ENCODE data around the gene USP34.

USP34 gene

DNA sequence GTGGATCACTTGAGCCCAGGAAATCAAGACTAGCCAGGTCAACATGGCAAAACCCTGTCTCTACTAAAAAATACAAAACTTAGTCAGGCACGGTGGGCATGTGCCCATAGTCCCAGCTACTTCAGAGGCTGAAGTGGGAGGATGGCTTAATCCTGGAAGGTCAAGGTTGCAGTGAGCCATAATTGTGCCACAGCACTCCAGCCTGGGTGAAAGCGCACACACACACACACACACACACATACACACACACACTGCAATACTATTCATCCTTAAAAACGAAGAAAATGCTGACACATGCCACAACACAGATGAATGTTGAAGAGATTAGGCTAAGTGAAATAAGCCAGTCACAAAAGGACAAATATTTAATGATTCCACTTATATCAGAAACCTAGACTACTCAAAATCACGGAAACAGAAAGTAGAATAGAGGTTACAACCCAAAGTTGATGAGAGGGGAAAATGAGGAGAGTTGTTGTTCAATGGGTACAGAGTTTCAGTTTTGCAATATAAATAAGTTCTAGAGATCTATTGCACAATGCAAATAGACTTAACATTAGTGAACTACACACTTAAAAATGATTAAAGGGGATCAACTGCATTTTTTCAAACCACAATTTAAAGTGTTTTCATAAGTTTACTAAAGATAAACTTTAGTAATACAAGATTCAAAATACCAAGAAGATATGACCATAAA, 114.5 kb downstream of the USP34 start:
- TF ChIP-seq, protein P1, sequence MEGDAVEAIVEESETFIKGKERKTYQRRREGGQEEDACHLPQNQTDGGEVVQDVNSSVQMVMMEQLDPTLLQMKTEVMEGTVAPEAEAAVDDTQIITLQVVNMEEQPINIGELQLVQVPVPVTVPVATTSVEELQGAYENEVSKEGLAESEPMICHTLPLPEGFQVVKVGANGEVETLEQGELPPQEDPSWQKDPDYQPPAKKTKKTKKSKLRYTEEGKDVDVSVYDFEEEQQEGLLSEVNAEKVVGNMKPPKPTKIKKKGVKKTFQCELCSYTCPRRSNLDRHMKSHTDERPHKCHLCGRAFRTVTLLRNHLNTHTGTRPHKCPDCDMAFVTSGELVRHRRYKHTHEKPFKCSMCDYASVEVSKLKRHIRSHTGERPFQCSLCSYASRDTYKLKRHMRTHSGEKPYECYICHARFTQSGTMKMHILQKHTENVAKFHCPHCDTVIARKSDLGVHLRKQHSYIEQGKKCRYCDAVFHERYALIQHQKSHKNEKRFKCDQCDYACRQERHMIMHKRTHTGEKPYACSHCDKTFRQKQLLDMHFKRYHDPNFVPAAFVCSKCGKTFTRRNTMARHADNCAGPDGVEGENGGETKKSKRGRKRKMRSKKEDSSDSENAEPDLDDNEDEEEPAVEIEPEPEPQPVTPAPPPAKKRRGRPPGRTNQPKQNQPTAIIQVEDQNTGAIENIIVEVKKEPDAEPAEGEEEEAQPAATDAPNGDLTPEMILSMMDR (IDR thresholded peaks at IDR 0.05; ENCODE audit: unreplicated experiment in 3 of 3) = no peak
- Mint-ChIP-seq H3K4me1 (peaks cover 5% of the 10 kb centered on the region), H3K27ac (no peak overlapping the region), H3K9me3 (peaks cover 33% of the 10 kb centered on the region), H3K4me3 (no peak overlapping the region), H3K27me3 (ENCODE audit: low read depth) (no peaks in the 10 kb centered on the region), H3K36me3 (ENCODE audit: low read depth) (peaks cover 81% of the 10 kb centered on the region)

DNA sequence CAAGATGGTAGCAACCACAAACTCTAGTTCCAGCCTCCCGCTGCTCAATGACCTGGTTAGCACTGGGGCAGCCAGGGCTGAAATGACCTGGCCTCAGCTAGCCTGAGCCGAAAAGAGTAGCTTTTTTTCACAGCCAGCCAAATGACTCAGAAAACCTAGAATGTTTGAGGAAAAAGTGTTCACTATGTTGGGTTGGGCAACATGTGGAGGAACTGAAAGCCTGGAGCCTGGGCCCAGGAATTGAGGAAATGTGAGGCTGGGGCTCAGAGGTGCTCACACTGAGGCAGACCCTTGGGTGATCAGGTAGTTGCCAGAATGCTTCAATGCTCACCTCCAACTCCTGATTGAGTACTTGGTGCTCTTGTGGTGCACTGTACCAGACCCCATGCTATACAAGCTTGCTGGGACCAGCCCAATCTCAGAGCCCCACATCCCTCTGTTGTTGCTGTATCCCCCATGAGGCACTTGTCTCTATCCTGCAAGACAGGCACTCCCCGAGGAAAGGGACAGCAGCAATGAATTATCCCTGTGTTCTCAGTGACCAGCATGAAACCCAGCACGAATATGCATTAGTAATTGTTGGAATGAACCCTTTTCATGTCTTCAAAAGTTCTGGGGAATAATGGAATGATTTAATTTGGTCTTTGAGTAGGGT, 116.2 kb downstream of the USP34 start:
- no peak overlapping the region for H3K4me3 Mint-ChIP-seq
- no peak overlapping the region for H3K27ac Mint-ChIP-seq
- H3K4me1 Mint-ChIP-seq = peaks cover 5% of the 10 kb centered on the region
- peaks cover 80% of the 10 kb centered on the region for H3K36me3 Mint-ChIP-seq (ENCODE audit: low read depth)
- H3K27me3 Mint-ChIP-seq (ENCODE audit: low read depth) = no peaks in the 10 kb centered on the region
- H3K9me3 Mint-ChIP-seq = peaks cover 33% of the 10 kb centered on the region
- TF ChIP-seq, protein P1 (IDR thresholded peaks at IDR 0.05; ENCODE audit: unreplicated experiment in 3 of 3) = no peak

DNA sequence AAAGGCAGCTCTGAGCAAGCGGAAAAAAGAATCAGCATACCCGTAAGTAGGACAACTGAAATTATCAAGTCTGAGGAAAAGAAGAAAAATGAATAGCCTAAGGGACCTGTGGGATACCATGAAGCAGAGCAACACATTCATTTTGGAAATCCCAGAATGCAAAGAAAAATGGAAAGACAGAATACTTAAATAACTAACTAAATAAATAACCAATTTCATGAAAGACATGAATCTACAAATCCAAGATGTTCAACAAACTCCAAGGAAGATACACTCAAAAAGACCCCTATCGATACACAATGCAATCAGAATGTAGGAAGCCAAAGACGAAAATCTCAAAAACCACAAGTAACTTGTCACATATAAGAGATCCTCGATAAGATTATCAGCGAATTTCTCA, 117.0 kb downstream of the USP34 start:
- TF ChIP-seq, protein P1 (IDR thresholded peaks at IDR 0.05; ENCODE audit: unreplicated experiment in 3 of 3) = no peak
- Mint-ChIP-seq H3K27ac (no peak overlapping the region), H3K36me3 (ENCODE audit: low read depth) (peaks cover 87% of the 10 kb centered on the region), H3K9me3 (peaks cover 33% of the 10 kb centered on the region), H3K4me1 (peaks cover 5% of the 10 kb centered on the region), H3K27me3 (ENCODE audit: low read depth) (no peaks in the 10 kb centered on the region), H3K4me3 (no peak overlapping the region)

DNA sequence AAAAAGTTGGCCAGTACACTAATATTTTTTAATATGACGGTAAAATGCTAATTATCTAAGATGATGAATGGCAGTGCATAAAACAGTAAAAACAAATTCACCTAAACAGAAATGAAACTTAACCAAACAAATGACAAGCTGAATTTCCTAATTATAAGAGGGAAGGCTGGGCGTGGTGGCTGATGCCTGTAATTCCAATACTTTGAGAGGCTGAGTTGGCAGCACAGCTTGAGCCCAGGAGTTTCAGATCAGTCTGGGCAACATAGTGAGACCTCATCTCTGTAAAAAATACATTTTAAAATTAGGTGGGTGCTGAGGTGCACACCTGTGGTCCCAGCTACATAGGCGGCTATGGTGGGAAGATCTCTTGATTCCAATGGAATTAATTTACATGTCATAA, 120.1 kb downstream of the USP34 start:
- H3K4me3 Mint-ChIP-seq = no peak overlapping the region
- H3K36me3 Mint-ChIP-seq (ENCODE audit: low read depth) = peaks cover 77% of the 10 kb centered on the region
- H3K4me1 Mint-ChIP-seq = no peaks in the 10 kb centered on the region
- no peak overlapping the region for H3K27ac Mint-ChIP-seq
- TF ChIP-seq, protein P1 (IDR thresholded peaks at IDR 0.05; ENCODE audit: unreplicated experiment in 3 of 3) = no peak
- H3K9me3 Mint-ChIP-seq = peaks cover 25% of the 10 kb centered on the region
- no peaks in the 10 kb centered on the region for H3K27me3 Mint-ChIP-seq (ENCODE audit: low read depth)

DNA sequence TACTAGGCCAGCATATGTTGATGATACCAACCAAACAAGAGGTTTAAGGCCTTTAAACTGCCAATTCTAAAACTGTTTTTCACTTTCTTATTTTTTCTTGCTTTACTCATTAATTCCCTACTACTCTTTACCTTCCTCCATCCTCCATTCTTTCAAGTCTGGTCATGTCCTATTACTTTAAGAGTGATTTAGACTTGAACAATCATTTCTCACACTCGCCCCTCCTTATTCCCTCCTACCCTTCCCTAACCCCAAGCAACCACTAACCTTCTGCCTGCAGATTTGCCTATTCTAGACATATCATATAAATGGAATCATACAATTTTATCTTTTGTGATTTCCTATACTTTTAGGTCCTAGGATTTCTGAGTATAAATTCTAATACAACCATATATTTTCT, 127.7 kb downstream of the USP34 start:
- H3K4me1 Mint-ChIP-seq = no peaks in the 10 kb centered on the region
- TF ChIP-seq, protein P1 (IDR thresholded peaks at IDR 0.05; ENCODE audit: unreplicated experiment in 3 of 3) = no peak
- H3K36me3 Mint-ChIP-seq (ENCODE audit: low read depth) = peaks cover 77% of the 10 kb centered on the region
- H3K4me3 Mint-ChIP-seq = no peak overlapping the region
- no peaks in the 10 kb centered on the region for H3K9me3 Mint-ChIP-seq
- no peaks in the 10 kb centered on the region for H3K27me3 Mint-ChIP-seq (ENCODE audit: low read depth)
- H3K27ac Mint-ChIP-seq = no peak overlapping the region

DNA sequence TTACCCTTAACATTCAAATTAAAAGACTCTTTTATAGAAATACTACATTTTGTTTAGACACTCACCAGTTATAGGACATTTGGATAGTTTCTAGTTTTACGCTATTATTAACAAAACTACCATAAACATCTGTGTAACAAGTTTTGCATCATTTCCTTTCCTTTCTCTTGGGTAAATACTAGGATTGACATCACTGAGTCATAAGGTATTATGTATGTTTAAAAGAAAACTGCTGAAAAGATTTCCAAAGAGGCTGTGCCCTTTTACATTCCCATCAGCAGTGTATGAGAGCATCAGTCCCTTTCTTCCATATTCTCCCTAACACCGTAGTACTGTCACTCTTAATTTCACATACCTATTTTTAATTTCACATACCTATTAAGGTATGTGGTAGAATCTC, 130.6 kb downstream of the USP34 start:
- Mint-ChIP-seq H3K4me1 (no peaks in the 10 kb centered on the region), H3K27ac (no peak overlapping the region), H3K36me3 (ENCODE audit: low read depth) (peaks cover 80% of the 10 kb centered on the region), H3K4me3 (no peak overlapping the region), H3K27me3 (ENCODE audit: low read depth) (no peaks in the 10 kb centered on the region), H3K9me3 (no peaks in the 10 kb centered on the region)
- TF ChIP-seq, protein P1 (IDR thresholded peaks at IDR 0.05; ENCODE audit: unreplicated experiment in 3 of 3) = no peak
